Testis (tissue), 2 donors: ENCODE results near the gene RIPOR2.

Experiments
- POLR2A ChIP-seq: fragments of 450-650 bp; IDR thresholded peaks from one replicate; pipeline ENCODE4 v1.6.1; 2017; ENCODE audit warnings: antibody characterized with exemption, mild to moderate bottlenecking, moderate library complexity
- TF ChIP-seq, protein P1 (sequence below), 3 experiments: fragments of 450-650 bp in 2 of 3; fragments of 200-600 bp in 1 of 3; sonication (generic) in 1 of 3; IDR thresholded peaks; one replicate each; pipeline ENCODE4 v1.5.1; 2016 to 2019; ENCODE audit warnings: antibody characterized with exemption in 3 of 3, mild to moderate bottlenecking in 2 of 3, moderate library complexity in 1 of 3

DNA sequence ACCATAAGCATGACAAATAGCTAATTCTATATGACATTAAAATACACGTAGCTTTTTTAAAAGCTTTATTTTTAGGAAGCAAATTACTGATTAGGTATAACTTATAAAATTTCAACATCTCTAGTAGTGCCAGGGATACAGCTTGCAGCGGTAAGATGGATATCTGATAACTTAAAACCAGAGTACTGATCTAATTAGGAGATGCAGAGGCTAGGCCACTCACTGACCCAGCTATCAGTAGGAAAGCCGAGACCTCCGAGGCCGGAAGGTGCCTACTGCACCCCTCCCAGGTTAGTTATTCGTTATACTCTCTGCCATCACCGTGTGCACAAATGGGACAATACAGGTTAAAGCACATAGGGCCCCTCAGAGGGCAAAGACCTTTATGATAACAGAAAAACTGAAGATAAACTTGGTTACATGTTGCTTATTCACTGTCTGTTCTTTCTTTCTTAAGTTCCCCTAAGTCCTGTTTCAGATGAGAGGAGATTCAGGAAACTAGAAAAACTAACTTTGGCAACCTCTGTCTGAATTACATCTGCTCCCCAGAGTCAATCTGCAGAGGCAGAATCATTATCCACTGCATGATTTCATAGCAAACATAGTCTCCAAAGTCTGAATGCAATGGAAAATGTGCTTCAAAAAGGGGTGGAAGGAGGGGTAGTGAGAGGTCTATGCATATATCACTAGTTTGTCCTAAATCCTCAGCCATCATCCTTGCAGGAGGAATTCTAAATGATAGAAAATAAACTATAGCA lies 60.8 kb downstream of the RIPOR2 start:
- TF ChIP-seq, protein P1, sequence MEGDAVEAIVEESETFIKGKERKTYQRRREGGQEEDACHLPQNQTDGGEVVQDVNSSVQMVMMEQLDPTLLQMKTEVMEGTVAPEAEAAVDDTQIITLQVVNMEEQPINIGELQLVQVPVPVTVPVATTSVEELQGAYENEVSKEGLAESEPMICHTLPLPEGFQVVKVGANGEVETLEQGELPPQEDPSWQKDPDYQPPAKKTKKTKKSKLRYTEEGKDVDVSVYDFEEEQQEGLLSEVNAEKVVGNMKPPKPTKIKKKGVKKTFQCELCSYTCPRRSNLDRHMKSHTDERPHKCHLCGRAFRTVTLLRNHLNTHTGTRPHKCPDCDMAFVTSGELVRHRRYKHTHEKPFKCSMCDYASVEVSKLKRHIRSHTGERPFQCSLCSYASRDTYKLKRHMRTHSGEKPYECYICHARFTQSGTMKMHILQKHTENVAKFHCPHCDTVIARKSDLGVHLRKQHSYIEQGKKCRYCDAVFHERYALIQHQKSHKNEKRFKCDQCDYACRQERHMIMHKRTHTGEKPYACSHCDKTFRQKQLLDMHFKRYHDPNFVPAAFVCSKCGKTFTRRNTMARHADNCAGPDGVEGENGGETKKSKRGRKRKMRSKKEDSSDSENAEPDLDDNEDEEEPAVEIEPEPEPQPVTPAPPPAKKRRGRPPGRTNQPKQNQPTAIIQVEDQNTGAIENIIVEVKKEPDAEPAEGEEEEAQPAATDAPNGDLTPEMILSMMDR (IDR thresholded peaks at IDR 0.05): no peak
- no peak for TF ChIP-seq POLR2A
